AG04449 (cell line): ENCODE data around the gene CSRP3.

Source experiments
- CTCF ChIA-PET: fragments of 350-600 bp; formaldehyde crosslinking; extraction: SDS; loops from one replicate; lab custom pipeline; 2021; ENCODE audit warnings: antibody characterized with exemption; lab: Yijun Ruan, JAX
- POLR2A ChIA-PET: fragments of 400-600, 350-600 bp; formaldehyde crosslinking; extraction: SDS; loops from one replicate; lab custom pipeline; 2020; ENCODE audit warnings: antibody characterized with exemption, inconsistent platforms; lab: Yijun Ruan, JAX
- DNase-seq: peaks from one replicate; pipeline ENCODE4 v3.0.0-alpha.2; 2010; ENCODE audit warnings: low read depth, low spot score
- H3K4me3 ChIP-seq: 2 replicates; pipeline ENCODE4 v1.5.1; 2011; ENCODE audit warnings: low read depth, mild to moderate bottlenecking, control low read depth, low read length
- TF ChIP-seq, protein P1 (sequence below): IDR thresholded peaks from one replicate; pipeline ENCODE4 v1.5.1; 2011; ENCODE audit warnings: mild to moderate bottlenecking, moderate library complexity, low read length, control low read depth, inconsistent platforms; ENCODE audit not compliant: insufficient read depth; ENCODE audit errors: missing control alignments

The CSRP3 gene

DNA sequence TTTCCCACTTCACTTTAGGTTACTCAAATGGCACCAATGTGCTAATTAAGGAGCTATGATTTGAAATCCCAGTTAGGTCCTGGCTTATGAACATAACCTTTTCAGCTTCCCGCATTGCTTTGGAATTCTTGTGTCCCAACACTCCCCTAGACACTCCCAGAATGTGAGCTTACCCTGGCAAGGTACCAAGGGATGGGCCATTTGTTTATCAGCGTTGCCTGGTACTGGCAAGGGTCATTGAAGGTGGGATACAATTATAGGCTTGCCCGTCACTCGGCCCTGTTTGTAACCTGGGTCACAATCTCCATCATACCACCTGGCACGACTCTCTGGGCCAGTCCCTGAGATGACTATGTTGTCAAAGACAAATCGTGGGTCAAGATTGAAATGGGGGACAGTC is 5.4 kb downstream of the CSRP3 start:
- H3K4me3 ChIP-seq = no peak overlapping the region
- CTCF ChIA-PET = no interaction called here
- TF ChIP-seq, protein P1, sequence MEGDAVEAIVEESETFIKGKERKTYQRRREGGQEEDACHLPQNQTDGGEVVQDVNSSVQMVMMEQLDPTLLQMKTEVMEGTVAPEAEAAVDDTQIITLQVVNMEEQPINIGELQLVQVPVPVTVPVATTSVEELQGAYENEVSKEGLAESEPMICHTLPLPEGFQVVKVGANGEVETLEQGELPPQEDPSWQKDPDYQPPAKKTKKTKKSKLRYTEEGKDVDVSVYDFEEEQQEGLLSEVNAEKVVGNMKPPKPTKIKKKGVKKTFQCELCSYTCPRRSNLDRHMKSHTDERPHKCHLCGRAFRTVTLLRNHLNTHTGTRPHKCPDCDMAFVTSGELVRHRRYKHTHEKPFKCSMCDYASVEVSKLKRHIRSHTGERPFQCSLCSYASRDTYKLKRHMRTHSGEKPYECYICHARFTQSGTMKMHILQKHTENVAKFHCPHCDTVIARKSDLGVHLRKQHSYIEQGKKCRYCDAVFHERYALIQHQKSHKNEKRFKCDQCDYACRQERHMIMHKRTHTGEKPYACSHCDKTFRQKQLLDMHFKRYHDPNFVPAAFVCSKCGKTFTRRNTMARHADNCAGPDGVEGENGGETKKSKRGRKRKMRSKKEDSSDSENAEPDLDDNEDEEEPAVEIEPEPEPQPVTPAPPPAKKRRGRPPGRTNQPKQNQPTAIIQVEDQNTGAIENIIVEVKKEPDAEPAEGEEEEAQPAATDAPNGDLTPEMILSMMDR = no peak
- POLR2A ChIA-PET = no interaction called here
- DNase-seq = no peak

DNA sequence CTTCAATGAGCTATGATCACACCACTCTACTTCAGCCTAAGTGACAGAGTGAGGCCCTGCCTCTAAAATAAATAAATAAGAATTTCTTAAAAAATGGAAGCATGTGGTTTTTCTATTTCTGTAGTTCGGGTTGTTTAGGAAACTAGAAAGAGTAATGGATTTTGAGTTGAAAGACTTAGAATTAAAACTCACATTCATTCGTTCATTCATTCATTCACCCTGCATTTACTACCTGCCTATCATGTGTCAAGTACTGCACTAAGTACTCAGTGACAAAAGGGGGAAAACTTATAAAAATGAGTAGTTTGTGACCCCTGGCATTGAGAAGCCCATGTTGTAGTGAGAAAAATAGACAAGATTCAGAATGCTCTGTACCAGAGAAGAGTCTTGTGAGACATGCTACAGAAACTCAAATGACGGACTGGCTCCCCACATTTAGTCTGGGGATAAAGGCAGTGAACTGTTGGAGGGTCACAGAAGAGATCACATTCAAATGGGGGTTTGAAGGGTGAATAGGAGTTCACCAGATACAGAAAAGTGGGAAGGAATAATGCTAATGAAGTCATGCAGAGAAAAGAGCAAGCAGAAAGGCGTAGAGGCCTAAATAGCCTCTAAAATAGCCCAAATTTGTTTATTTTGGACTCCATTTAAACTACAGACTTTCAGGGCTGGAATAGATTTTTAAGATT is 7.0 kb downstream of the CSRP3 start:
- TF ChIP-seq, protein P1 = no peak
- ChIA-PET POLR2A (no interaction called here), CTCF (no interaction called here)
- no peak for DNase-seq
- no peak overlapping the region for H3K4me3 ChIP-seq

DNA sequence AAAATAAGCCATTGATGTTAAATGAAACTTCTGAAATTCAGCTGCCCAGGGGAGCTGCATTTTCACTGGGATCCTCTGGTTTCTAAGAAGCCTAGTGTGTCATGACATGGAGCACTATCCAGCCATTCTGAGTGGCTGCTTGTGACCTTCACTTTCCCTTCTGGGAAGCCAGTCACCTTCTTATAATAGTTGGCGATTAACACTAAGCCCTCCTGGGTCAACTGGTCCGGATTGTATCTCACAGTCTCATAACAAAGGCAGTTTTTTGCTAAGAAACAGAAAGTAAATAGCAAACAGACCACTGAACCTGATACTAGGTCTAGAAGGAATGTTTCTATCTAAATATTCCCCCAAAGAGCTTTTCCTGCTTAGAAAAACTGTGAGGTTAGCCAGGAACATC is 7.9 kb downstream of the CSRP3 start:
- ChIA-PET POLR2A (no interaction called here), CTCF (interaction anchor here (1.9 kb wide), 1 partner anchor 117 kb away, joined by 7 read pairs; no protein-coding TSS in a partner anchor)
- TF ChIP-seq, protein P1 = no peak
- no peak for DNase-seq
- H3K4me3 ChIP-seq = no peak overlapping the region

DNA sequence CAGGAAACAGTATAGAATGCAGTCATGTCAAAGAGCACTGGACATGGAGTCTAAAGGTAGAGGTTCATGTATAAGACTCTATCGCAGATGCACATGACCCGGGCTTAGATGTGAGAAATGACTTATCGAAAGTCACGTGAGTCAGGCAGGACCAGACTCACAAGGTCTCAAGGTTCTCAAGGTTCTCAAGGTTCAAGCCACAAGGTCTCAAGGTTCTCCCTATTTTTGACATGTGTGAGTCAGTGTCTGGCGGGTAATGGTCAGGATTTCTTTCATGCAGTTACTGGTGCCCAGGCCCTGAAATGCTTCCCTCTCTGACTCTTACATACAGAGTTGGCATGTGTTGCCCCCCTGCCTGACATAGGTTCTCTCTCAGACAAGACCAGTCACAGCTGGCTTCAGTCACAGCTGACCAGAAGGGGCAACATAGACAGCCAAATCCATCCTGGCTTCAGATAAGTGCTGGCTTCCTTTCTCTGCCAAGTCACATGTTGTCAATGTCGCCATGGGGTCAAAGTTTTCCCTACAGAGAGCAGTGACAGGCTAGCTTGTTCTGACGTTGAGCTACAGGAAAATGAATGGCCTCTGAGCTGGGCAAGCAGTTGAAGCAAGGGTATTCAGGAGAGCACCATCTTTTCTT is 10.1 kb downstream of the CSRP3 start:
- TF ChIP-seq, protein P1 = no peak
- POLR2A ChIA-PET = no interaction called here
- no peak for DNase-seq
- CTCF ChIA-PET = no interaction called here
- no peak overlapping the region for H3K4me3 ChIP-seq

DNA sequence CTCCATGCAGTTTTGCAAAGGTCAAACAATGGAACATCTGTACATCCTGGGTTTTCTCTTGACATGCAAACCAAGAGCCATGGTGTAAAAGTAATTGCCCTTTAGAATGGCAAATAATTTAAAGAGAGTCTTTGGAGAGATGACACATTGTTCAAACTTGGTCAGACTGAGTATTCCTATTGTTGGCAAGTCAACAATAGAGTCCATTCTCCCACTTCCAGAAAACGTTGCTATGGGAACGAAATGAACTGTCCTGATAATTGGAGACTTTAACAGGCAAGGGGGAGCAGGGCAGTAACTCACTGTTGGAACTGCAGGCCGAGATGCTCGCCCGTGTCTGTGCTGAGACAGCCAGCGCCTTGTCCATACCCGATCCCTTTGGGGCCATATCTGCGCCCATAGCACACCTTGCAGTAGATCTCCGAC is 13.9 kb downstream of the CSRP3 start:
- TF ChIP-seq, protein P1 = no peak
- ChIA-PET POLR2A (no interaction called here), CTCF (no interaction called here)
- no peak for DNase-seq
- H3K4me3 ChIP-seq = no peak overlapping the region

DNA sequence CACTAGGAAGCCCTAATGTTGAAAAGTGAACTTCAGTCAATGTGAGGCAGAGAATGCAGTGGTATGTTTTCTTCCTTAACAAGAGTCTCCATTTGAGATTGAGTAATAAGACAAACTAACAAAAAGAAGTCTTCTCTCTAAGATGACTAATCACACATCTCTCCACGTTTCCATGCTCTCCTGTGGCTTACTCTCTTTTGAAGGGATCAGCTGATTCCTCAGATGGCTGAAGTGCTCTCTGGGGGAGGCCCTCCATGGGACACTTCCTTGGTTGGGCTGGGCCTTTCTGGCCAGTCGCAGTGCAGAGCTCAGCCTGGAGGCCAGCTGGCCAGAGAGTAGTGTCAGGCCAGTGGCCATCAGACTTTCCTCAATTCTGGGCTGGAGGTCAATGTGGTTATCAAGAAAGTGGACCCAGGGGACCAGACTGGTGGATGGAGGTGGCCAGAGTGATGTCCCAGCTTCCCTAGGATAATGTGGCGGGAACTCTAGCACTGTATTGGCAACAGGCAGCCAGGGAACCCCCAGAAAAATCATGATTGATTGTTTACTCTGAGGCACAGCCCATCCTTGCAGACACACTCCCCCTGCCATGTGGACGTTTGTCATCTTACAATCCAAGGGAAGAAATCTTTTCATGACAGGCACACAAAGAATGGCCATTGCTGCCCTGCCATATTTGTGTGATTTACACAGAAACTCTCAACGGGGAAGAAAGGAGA is 14.5 kb downstream of the CSRP3 start:
- H3K4me3 ChIP-seq = no peak overlapping the region
- peak; percentile 9 for DNase-seq
- TF ChIP-seq, protein P1 = no peak
- CTCF ChIA-PET = interaction anchor here (1.6 kb wide), 1 partner anchor 116 kb away, joined by 5 read pairs; no protein-coding TSS in a partner anchor
- POLR2A ChIA-PET = no interaction called here
